ENCODE measurements around the gene NUMA1.

Gene NUMA1

DNA sequence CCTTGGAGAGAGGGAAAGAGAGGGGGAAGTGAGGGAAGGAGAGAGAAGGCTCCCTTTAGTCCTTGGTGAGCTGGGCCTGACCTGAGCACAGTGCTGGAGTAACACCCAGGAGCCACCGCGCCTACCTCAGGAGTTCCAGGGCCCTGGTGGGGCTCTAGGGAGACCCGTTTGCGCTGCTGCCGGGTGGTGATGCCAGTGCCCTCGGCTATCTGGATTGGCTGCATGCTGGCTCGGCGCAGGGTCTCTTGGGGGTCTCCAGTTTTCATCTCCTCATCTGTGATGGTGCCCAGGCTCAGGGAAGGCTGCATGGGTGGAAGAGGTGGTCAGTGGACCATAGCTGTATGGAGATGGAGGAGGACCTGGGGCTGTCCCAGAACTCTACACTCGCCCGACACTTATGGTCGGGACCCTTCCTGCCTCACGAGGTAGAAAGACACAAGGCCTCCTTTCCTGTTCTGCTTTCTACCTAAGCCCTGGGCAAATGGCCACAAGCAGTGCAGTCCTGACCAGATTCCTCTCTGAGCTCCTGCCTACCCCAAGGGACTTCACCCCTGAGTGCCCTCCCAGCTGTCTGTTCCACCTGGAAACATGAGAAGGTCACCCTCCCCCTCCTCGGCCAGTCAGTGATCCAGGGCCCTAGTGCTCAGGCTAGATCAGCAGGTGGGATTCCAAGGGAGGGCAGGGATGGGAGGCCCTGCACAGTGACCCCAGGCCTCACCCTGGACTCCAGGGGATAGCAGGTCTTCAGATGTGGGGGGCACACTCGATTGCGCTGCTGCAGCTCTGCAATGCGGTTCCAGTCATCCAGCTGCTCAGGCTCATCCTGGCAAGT lies 75.6 kb downstream of the NUMA1 start:
- H3K4me3 ChIP-seq (ENCODE audit: low read depth, low read length): no peak overlapping the region
- no peaks in the 10 kb centered on the region for H3K4me1 ChIP-seq (ENCODE audit: control insufficient read depth, insufficient read depth, low read length)
- no peaks in the 10 kb centered on the region for H3K27me3 ChIP-seq (ENCODE audit: control insufficient read depth, insufficient read depth, low read length)
- no peaks in the 10 kb centered on the region for H3K9me3 ChIP-seq (ENCODE audit: control insufficient read depth, insufficient read depth, low read depth, low read length)
- H3K9ac ChIP-seq (ENCODE audit: low read length): no peak overlapping the region
- H3K36me3 ChIP-seq (ENCODE audit: control insufficient read depth, insufficient read depth, low read length): peaks cover 95% of the 10 kb centered on the region
- H3K27ac ChIP-seq (ENCODE audit: low read depth, low read length): no peak overlapping the region

- Histone ChIP-seq H3K4me3 (ENCODE audit: low read depth, low read length) (no peak overlapping the region), H3K9ac (ENCODE audit: low read length) (no peak overlapping the region), H3K4me1 (ENCODE audit: control insufficient read depth, insufficient read depth, low read length) (no peaks in the 10 kb centered on the region), H3K36me3 (ENCODE audit: control insufficient read depth, insufficient read depth, low read length) (peaks cover 90% of the 10 kb centered on the region), H3K27me3 (ENCODE audit: control insufficient read depth, insufficient read depth, low read length) (no peaks in the 10 kb centered on the region), H3K27ac (ENCODE audit: low read depth, low read length) (no peak overlapping the region), H3K9me3 (ENCODE audit: control insufficient read depth, insufficient read depth, low read depth, low read length) (no peaks in the 10 kb centered on the region)
Measured at GRCh38 chr11:72003776-72004171, 76.6 kb downstream of the NUMA1 start.

- H3K9ac ChIP-seq (ENCODE audit: low read length): no peak overlapping the region
- no peaks in the 10 kb centered on the region for H3K4me1 ChIP-seq (ENCODE audit: control insufficient read depth, insufficient read depth, low read length)
- no peak overlapping the region for H3K4me3 ChIP-seq (ENCODE audit: low read depth, low read length)
- peaks cover 89% of the 10 kb centered on the region for H3K36me3 ChIP-seq (ENCODE audit: control insufficient read depth, insufficient read depth, low read length)
- no peaks in the 10 kb centered on the region for H3K27me3 ChIP-seq (ENCODE audit: control insufficient read depth, insufficient read depth, low read length)
- H3K9me3 ChIP-seq (ENCODE audit: control insufficient read depth, insufficient read depth, low read depth, low read length): no peaks in the 10 kb centered on the region
- H3K27ac ChIP-seq (ENCODE audit: low read depth, low read length): no peak overlapping the region
Measured at GRCh38 chr11:72002841-72003775, 77.2 kb downstream of the NUMA1 start.

- Histone ChIP-seq H3K36me3 (ENCODE audit: control insufficient read depth, insufficient read depth, low read length) (peaks cover 78% of the 10 kb centered on the region), H3K4me1 (ENCODE audit: control insufficient read depth, insufficient read depth, low read length) (no peaks in the 10 kb centered on the region), H3K9ac (ENCODE audit: low read length) (peak overlapping the region; percentile 21), H3K27ac (ENCODE audit: low read depth, low read length) (no peak overlapping the region), H3K4me3 (ENCODE audit: low read depth, low read length) (no peak overlapping the region), H3K9me3 (ENCODE audit: control insufficient read depth, insufficient read depth, low read depth, low read length) (no peaks in the 10 kb centered on the region), H3K27me3 (ENCODE audit: control insufficient read depth, insufficient read depth, low read length) (no peaks in the 10 kb centered on the region)
Measured at GRCh38 chr11:72001834-72002591, 78.3 kb downstream of the NUMA1 start.

DNA sequence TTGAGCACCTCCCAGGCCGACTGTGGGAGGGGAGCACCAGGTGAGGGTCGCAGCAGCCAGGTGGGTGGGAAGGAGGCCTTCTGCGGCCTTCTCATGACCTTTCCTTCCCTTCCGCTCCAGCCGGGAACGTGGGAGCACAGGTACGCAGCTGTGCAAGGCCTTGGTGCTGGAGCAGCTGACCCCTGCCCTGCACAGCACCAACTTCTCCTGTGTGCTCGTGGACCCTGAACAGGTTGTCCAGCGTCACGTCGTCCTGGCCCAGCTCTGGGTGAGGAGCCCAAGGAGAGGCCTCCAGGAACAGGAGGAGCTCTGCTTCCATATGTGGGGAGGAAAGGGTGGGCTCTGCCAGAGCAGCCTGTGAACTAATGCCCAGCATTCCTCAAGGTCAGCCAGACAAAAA lies 79.1 kb downstream of the NUMA1 start:
- no peaks in the 10 kb centered on the region for H3K9me3 ChIP-seq (ENCODE audit: control insufficient read depth, insufficient read depth, low read depth, low read length)
- peak overlapping the region; percentile 21 for H3K9ac ChIP-seq (ENCODE audit: low read length)
- H3K36me3 ChIP-seq (ENCODE audit: control insufficient read depth, insufficient read depth, low read length): peaks cover 70% of the 10 kb centered on the region
- no peak overlapping the region for H3K27ac ChIP-seq (ENCODE audit: low read depth, low read length)
- H3K4me1 ChIP-seq (ENCODE audit: control insufficient read depth, insufficient read depth, low read length): no peaks in the 10 kb centered on the region
- H3K27me3 ChIP-seq (ENCODE audit: control insufficient read depth, insufficient read depth, low read length): no peaks in the 10 kb centered on the region
- H3K4me3 ChIP-seq (ENCODE audit: low read depth, low read length): no peak overlapping the region

GRCh38 chr11:72000202-72000867 lies 80.0 kb downstream of the NUMA1 start:
- H3K27ac ChIP-seq (ENCODE audit: low read depth, low read length): no peak overlapping the region
- H3K4me1 ChIP-seq (ENCODE audit: control insufficient read depth, insufficient read depth, low read length): no peaks in the 10 kb centered on the region
- no peaks in the 10 kb centered on the region for H3K9me3 ChIP-seq (ENCODE audit: control insufficient read depth, insufficient read depth, low read depth, low read length)
- H3K4me3 ChIP-seq (ENCODE audit: low read depth, low read length): no peak overlapping the region
- H3K36me3 ChIP-seq (ENCODE audit: control insufficient read depth, insufficient read depth, low read length): peaks cover 61% of the 10 kb centered on the region
- no peak overlapping the region for H3K9ac ChIP-seq (ENCODE audit: low read length)
- H3K27me3 ChIP-seq (ENCODE audit: control insufficient read depth, insufficient read depth, low read length): no peaks in the 10 kb centered on the region

DNA sequence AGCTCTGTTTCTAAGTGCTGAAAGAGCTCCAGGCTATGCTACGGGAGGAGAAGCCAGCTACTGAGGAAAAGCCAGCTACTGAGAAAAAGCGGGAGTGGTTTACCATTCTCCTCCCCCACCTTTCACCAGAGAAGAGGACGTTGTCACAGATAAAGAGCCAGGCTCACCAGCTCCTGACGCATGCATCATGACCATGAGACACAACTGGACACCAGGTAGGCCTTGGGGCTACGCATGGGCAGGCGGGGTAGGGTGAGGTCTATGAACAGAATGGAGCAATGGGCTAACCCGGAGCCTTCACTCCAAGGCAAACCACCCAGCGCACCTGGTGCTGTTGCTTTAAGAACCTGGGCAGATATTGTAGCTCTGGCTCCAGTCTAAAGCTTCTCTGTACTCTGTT lies 80.5 kb downstream of the NUMA1 start:
- H3K27ac ChIP-seq (ENCODE audit: low read depth, low read length): no peak overlapping the region
- peaks cover 58% of the 10 kb centered on the region for H3K36me3 ChIP-seq (ENCODE audit: control insufficient read depth, insufficient read depth, low read length)

GRCh38 chr11:71999362-71999761 lies 81.0 kb downstream of the NUMA1 start:
- no peaks in the 10 kb centered on the region; the same call in 1 of the 2 replicates for H3K4me1 ChIP-seq (ENCODE audit: control insufficient read depth, insufficient read depth, low read length)
- no peak overlapping the region for H3K9ac ChIP-seq (ENCODE audit: low read length)
- H3K36me3 ChIP-seq (ENCODE audit: control insufficient read depth, insufficient read depth, low read length): peaks cover 57% of the 10 kb centered on the region
- no peak overlapping the region for H3K27ac ChIP-seq (ENCODE audit: low read depth, low read length)
- H3K27me3 ChIP-seq (ENCODE audit: control insufficient read depth, insufficient read depth, low read length): no peaks in the 10 kb centered on the region
- no peak overlapping the region for H3K4me3 ChIP-seq (ENCODE audit: low read depth, low read length)
- H3K9me3 ChIP-seq (ENCODE audit: control insufficient read depth, insufficient read depth, low read depth, low read length): no peaks in the 10 kb centered on the region

More for the DNA sequence above, 80.5 kb downstream of the NUMA1 start:
- Histone ChIP-seq H3K4me3 (ENCODE audit: low read depth, low read length) (no peak overlapping the region), H3K4me1 (ENCODE audit: control insufficient read depth, insufficient read depth, low read length) (no peaks in the 10 kb centered on the region; the same call in 1 of the 2 replicates), H3K9me3 (ENCODE audit: control insufficient read depth, insufficient read depth, low read depth, low read length) (no peaks in the 10 kb centered on the region), H3K9ac (ENCODE audit: low read length) (no peak overlapping the region), H3K27me3 (ENCODE audit: control insufficient read depth, insufficient read depth, low read length) (no peaks in the 10 kb centered on the region)

GRCh38 chr11:71998649-71999310 lies 81.6 kb downstream of the NUMA1 start, which contains the start of gene IL18BP:
IL18BP (plus strand) TSS chr11:71998909; CDS start chr11:71999985, 1,076 bp downstream.
- no peak within 1 kb of the TSS for H3K27ac ChIP-seq (ENCODE audit: low read depth, low read length)
- H3K36me3 ChIP-seq (ENCODE audit: control insufficient read depth, insufficient read depth, low read length): peaks cover 51% of the 10 kb centered on the region
- H3K4me3 ChIP-seq (ENCODE audit: low read depth, low read length): no peak within 1 kb of the TSS
- H3K4me1 ChIP-seq (ENCODE audit: control insufficient read depth, insufficient read depth, low read length): no peaks in the 10 kb centered on the region; the same call in 1 of the 2 replicates
- no peaks in the 10 kb centered on the region for H3K9me3 ChIP-seq (ENCODE audit: control insufficient read depth, insufficient read depth, low read depth, low read length)
- no peaks in the 10 kb centered on the region for H3K27me3 ChIP-seq (ENCODE audit: control insufficient read depth, insufficient read depth, low read length)
- no peak within 1 kb of the TSS for H3K9ac ChIP-seq (ENCODE audit: low read length)

DNA sequence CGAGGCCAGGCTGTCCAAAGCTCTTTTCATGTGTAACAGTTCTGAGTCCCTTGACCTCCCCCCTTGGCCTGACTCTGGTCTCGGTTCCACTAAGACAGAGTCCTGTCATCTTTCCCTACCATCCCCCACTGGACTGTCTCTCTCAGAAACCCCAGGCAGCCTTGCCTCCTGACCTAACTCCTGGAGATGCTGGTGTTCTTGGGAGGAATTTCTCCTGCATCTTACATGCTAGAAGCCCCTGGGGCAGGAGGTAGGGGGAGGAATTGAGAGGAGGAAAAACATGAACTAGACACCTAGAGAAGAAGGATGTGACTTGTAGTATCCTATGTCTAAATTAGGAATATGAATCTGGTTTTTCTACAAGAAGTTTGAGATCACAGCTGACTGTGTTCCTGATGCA lies 82.3 kb downstream of the NUMA1 start:
- Histone ChIP-seq H3K9me3 (ENCODE audit: control insufficient read depth, insufficient read depth, low read depth, low read length) (no peaks in the 10 kb centered on the region), H3K4me3 (ENCODE audit: low read depth, low read length) (no peak overlapping the region), H3K36me3 (ENCODE audit: control insufficient read depth, insufficient read depth, low read length) (peaks cover 44% of the 10 kb centered on the region), H3K27ac (ENCODE audit: low read depth, low read length) (no peak overlapping the region), H3K27me3 (ENCODE audit: control insufficient read depth, insufficient read depth, low read length) (no peaks in the 10 kb centered on the region), H3K4me1 (ENCODE audit: control insufficient read depth, insufficient read depth, low read length) (no peaks in the 10 kb centered on the region; the same call in 1 of the 2 replicates), H3K9ac (ENCODE audit: low read length) (no peak overlapping the region)
